ENCODE measurements around the gene ALG1. TPM values are rescaled to one million over a fixed set of nuclear protein-coding genes. Genes with fewer than 3 reads are reported as not detected.

ALG1 gene
- total and polyA plus RNA-seq, 2 of the 13 experiments (the other 11 are each of a cell fraction or from before 2014, with no cell fraction given), result 43.3 to 75.6 TPM

DNA sequence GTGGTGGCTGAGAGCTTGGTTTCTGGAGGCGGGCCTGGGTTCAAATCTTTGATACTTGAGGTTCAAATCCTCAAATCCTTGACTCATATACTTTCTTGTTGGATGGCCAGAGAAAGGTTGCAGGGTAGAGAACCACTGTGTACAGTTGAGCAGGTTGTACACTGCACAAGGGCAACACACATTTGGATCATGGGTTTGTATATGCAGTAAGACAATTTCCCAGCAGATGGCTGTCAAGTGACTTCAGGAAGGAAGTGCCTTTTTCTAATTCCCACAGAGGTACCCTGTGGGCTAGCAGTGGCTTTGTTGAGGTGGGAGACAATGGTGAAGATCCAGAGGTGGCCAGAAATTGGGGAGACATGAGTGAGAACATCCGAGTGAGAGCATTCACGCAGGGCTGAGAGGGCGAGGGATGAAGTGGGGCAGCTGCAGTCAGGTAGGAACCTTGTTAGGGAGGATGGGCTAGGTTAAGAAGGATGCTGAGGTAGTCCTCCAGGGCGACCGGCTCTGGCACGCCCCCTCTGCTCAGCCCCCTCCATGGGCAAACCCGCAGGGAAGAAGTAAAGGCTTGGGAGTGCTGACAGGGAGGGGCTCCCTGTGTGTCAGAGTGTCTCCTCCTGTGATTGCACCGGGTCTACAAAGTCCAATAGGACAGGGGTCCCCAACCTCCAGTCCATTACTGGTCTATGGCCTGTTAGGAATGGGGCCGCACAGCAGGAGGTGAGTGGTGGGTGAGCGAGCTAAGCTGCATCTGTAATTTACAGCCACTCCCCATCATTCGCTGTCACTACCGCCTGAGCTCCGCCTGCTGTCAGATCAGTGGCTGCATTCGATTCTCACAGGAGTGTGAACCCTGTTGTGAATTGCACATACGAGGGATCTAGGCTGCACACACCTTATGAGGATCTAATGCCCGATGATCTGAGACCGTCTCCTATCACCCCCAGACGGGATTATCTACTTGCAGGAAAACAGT, 8.6 kb upstream of the ALG1 start (continued):
- TF ChIP-seq GATAD2A (CRISPR knock-in tag; IDR thresholded peaks at IDR 0.05), result no peak
- TF ChIP-seq, protein P1, sequence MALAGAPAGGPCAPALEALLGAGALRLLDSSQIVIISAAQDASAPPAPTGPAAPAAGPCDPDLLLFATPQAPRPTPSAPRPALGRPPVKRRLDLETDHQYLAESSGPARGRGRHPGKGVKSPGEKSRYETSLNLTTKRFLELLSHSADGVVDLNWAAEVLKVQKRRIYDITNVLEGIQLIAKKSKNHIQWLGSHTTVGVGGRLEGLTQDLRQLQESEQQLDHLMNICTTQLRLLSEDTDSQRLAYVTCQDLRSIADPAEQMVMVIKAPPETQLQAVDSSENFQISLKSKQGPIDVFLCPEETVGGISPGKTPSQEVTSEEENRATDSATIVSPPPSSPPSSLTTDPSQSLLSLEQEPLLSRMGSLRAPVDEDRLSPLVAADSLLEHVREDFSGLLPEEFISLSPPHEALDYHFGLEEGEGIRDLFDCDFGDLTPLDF (CRISPR knock-in tag; IDR thresholded peaks at IDR 0.05), result no peak
- no peak for TF ChIP-seq KDM6A (CRISPR knock-in tag; IDR thresholded peaks at IDR 0.05; ENCODE audit: low read depth)
- TF ChIP-seq ZNF737 (CRISPR knock-in tag; IDR thresholded peaks at IDR 0.05; ENCODE audit: borderline replicate concordance), result no peak
- no peak for TF ChIP-seq ZNF607 (CRISPR knock-in tag; IDR thresholded peaks at IDR 0.05; ENCODE audit: borderline replicate concordance)
- TF ChIP-seq, protein P2, sequence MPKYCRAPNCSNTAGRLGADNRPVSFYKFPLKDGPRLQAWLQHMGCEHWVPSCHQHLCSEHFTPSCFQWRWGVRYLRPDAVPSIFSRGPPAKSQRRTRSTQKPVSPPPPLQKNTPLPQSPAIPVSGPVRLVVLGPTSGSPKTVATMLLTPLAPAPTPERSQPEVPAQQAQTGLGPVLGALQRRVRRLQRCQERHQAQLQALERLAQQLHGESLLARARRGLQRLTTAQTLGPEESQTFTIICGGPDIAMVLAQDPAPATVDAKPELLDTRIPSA (CRISPR knock-in tag; IDR thresholded peaks at IDR 0.05; ENCODE audit: borderline replicate concordance), result no peak
- TF ChIP-seq ZNF430 (CRISPR knock-in tag; IDR thresholded peaks at IDR 0.05), result 0 out of 2 replicates have a peak, but pooled peaks have one; percentile 45
- no peak for TF ChIP-seq DNMT1 (CRISPR knock-in tag; IDR thresholded peaks at IDR 0.05)
- peak; percentile 54; the same call in 1 of the 2 replicates for TF ChIP-seq ZMYM3 (CRISPR knock-in tag; IDR thresholded peaks at IDR 0.05)
- TF ChIP-seq ZNF589 (CRISPR knock-in tag; conservative IDR thresholded peaks at IDR 0.05), result no peak
- no peak for TF ChIP-seq EEA1 (CRISPR knock-in tag; IDR thresholded peaks at IDR 0.05; ENCODE audit: borderline replicate concordance)
